Progenitor cell of endocrine pancreas (in vitro differentiated cells): ENCODE results near the gene CLIC5. TPM values are rescaled to one million over a fixed set of nuclear protein-coding genes. Genes with fewer than 3 reads are reported as not detected.

ENCODE experiments used
- DNase-seq: peaks from one replicate; pipeline ENCODE4 v3.0.0; 2021; ENCODE audit warnings: low spot score; ENCODE audit not compliant: unreplicated experiment
- H3K27ac Mint-ChIP-seq: 2 replicates; pipeline ENCODE4 v1.8.0; 2021; ENCODE audit warnings: mild to moderate bottlenecking, moderate library complexity, mixed read lengths
- H3K27me3 Mint-ChIP-seq: 2 replicates; pipeline ENCODE4 v1.8.0; 2021; ENCODE audit warnings: mixed read lengths
- H3K36me3 Mint-ChIP-seq: 2 replicates; pipeline ENCODE4 v1.8.0; 2022; ENCODE audit warnings: mixed read lengths; ENCODE audit not compliant: insufficient read depth
- H3K4me1 Mint-ChIP-seq: 2 replicates; pipeline ENCODE4 v1.8.0; 2021; ENCODE audit warnings: low read depth, mixed read lengths
- H3K4me3 Mint-ChIP-seq: 2 replicates; pipeline ENCODE4 v1.8.0; 2021; ENCODE audit warnings: low read depth, mild to moderate bottlenecking, moderate library complexity, mixed read lengths
- H3K9me3 Mint-ChIP-seq: 2 replicates; pipeline ENCODE4 v1.8.0; 2021; ENCODE audit warnings: low read depth, mixed read lengths
- total RNA-seq: library from RNA; stranded (reverse); gene quantifications from 2 replicates; pipeline ENCODE4 v1.2.1, GENCODE V29; 2021
- TF ChIP-seq, protein P1 (sequence below): fragments of 200-600 bp; sonication (generic); IDR thresholded peaks from one replicate; pipeline ENCODE4 v1.5.0; 2021; ENCODE audit warnings: antibody characterized with exemption, mild to moderate bottlenecking; ENCODE audit not compliant: unreplicated experiment

Gene CLIC5
- total RNA-seq, 1 donor from 2014 or later, result 35.9 TPM

DNA sequence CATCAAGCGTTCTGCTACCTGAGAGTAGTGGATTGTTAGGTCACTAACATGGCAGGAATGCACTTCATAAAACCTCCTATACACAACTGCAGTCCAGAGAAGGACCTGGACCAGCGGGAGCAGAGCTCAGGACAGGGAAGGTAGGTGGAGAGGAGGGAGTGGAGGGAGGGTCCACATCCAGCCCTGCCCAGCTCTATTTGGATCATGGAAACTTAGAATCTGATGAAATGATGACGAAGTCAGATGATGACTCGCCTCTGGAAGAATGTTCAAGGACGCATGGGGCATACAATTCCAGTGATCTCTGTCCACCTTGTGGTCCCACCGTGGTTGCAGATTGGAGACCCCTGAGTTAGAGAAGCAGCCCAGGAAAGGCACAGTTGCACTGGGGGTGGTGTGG lies 68.8 kb downstream of the CLIC5 start:
- no peak overlapping the region for H3K4me3 Mint-ChIP-seq
- peaks cover 28% of the 10 kb centered on the region for H3K4me1 Mint-ChIP-seq
- H3K27ac Mint-ChIP-seq, result no peak overlapping the region

DNA sequence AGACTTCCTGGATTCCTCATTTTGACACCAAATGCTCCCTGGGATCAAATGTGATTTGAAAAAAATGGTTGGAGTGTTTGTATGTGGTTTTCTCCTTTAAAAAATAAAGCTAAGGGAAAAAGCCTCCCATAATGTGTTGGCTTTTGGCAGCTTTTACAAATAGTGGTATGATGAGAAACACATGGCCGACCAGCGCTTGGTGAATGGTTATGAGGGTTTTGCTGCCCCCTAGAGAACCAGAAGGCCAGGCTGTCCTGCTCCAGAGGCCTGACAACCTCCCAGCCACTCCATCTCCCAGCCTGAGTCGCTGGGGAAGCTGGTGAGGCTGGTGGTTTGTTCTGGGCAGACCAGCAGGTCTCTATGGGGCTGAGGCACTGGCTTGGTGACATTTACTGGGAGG lies 69.3 kb downstream of the CLIC5 start:
- Mint-ChIP-seq H3K27ac (no peak overlapping the region), H3K4me1 (peaks cover 24% of the 10 kb centered on the region), H3K27me3 (no peaks in the 10 kb centered on the region), H3K9me3 (no peaks in the 10 kb centered on the region), H3K36me3 (peaks cover 15% of the 10 kb centered on the region), H3K4me3 (no peak overlapping the region)
- TF ChIP-seq, protein P1, sequence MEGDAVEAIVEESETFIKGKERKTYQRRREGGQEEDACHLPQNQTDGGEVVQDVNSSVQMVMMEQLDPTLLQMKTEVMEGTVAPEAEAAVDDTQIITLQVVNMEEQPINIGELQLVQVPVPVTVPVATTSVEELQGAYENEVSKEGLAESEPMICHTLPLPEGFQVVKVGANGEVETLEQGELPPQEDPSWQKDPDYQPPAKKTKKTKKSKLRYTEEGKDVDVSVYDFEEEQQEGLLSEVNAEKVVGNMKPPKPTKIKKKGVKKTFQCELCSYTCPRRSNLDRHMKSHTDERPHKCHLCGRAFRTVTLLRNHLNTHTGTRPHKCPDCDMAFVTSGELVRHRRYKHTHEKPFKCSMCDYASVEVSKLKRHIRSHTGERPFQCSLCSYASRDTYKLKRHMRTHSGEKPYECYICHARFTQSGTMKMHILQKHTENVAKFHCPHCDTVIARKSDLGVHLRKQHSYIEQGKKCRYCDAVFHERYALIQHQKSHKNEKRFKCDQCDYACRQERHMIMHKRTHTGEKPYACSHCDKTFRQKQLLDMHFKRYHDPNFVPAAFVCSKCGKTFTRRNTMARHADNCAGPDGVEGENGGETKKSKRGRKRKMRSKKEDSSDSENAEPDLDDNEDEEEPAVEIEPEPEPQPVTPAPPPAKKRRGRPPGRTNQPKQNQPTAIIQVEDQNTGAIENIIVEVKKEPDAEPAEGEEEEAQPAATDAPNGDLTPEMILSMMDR, result peak; percentile 45
- DNase-seq, result no peak

More for the DNA sequence above, 68.8 kb downstream of the CLIC5 start:
- Mint-ChIP-seq H3K9me3 (no peaks in the 10 kb centered on the region), H3K27me3 (no peaks in the 10 kb centered on the region), H3K36me3 (peaks cover 15% of the 10 kb centered on the region)
- TF ChIP-seq, protein P1, result no peak
- DNase-seq, result no peak

DNA sequence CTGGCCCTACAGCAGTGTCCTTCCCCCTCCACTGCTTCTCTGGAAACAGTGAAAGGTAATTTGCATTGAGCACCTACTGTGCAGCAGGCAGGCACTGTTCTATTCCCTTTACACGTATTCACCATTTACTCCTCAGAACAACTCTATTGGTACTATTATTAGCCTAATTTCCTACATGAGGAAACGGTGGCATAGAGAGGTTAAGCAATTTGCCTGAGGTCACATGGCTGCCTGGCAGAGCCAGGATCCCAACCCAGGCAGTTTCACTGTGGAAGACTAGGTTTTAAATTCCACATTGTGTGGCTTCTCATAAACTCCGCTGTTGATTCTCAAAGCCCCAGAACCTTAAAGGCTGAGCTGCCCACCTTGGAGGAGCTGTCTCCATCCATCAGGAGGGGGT lies 72.7 kb downstream of the CLIC5 start:
- H3K4me1 Mint-ChIP-seq, result peaks cover 11% of the 10 kb centered on the region
- H3K9me3 Mint-ChIP-seq, result no peaks in the 10 kb centered on the region

DNA sequence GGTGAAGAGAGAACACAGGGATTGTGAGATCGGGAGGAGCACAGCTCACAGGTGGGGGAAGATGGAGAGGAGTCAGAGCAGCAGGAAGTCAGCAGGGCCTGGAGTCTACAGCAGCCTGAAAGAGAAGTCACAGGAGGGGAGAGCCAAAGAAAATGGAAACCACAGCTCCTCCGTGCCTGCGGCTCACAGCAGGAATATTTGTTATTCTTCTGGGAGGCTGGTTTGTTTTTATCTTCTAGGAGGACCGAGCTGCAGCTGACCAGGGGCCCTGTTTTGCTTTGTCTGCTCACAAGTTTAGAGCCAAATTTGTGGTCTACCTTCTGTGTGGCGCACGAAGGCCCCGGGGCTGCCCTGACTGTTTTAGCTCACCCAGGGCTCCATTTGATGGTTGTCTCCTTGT lies 81.8 kb downstream of the CLIC5 start:
- Mint-ChIP-seq H3K4me1 (peaks cover 5% of the 10 kb centered on the region), H3K9me3 (no peaks in the 10 kb centered on the region), H3K36me3 (peaks cover 11% of the 10 kb centered on the region), H3K27me3 (peaks cover 3% of the 10 kb centered on the region), H3K27ac (no peak overlapping the region), H3K4me3 (no peak overlapping the region)
- no peak for DNase-seq
- TF ChIP-seq, protein P1, result no peak

More for the DNA sequence above, 72.7 kb downstream of the CLIC5 start:
- no peak for DNase-seq
- TF ChIP-seq, protein P1, result no peak
- no peak overlapping the region for H3K4me3 Mint-ChIP-seq
- no peak overlapping the region for H3K27ac Mint-ChIP-seq
- no peaks in the 10 kb centered on the region for H3K27me3 Mint-ChIP-seq
- H3K36me3 Mint-ChIP-seq, result peaks cover 12% of the 10 kb centered on the region

DNA sequence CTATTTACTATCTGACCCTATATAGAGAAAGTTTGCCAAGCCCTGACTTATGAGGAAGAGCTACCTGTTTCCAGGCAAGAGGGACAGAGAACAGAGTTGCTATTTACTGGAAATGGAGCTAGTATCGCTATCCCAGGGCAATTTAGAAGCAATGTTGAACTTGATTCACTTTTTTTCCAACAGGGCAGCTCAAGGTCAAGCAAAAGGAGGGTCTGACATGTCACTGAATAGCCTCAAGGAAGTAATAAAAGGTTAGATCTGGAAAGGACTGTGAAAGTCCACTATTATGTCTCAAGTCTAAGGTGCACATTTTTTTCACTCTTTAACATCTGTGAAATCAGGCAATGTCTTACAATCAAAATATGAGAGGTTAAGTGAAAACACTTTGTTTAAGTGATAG lies 84.4 kb downstream of the CLIC5 start:
- Mint-ChIP-seq H3K9me3 (no peaks in the 10 kb centered on the region), H3K27me3 (peaks cover 3% of the 10 kb centered on the region), H3K4me1 (peaks cover 9% of the 10 kb centered on the region), H3K4me3 (no peak overlapping the region), H3K27ac (no peak overlapping the region), H3K36me3 (peaks cover 9% of the 10 kb centered on the region)
- DNase-seq, result no peak
- TF ChIP-seq, protein P1, result no peak
